ENCODE data around the gene RHO. TPM values are rescaled to one million over a fixed set of nuclear protein-coding genes. Genes with fewer than 3 reads are reported as not detected.

Gene RHO
- total RNA-seq, 2 donors from 2014 or later, result not detected

GRCh38 chr3:129563850-129564535, 35.6 kb downstream of the RHO start:
- peak overlapping the region in 1 of 2 donors; percentile 2 for H3K9ac ChIP-seq (ENCODE audit: low read depth in 2 of 2, low read length in 2 of 2)
- intact Hi-C loops (cut with DNase I), result no loop called here
- no peak overlapping the region for H3K27ac ChIP-seq
- no peak overlapping the region for H3K4me3 ChIP-seq
- no peaks in the 10 kb centered on the region for H3K4me1 ChIP-seq
- DNase-seq, result no peak
- H3K36me3 ChIP-seq, result no peaks in the 10 kb centered on the region
- no peaks in the 10 kb centered on the region for H3K27me3 ChIP-seq
- TF ChIP-seq, protein P1, sequence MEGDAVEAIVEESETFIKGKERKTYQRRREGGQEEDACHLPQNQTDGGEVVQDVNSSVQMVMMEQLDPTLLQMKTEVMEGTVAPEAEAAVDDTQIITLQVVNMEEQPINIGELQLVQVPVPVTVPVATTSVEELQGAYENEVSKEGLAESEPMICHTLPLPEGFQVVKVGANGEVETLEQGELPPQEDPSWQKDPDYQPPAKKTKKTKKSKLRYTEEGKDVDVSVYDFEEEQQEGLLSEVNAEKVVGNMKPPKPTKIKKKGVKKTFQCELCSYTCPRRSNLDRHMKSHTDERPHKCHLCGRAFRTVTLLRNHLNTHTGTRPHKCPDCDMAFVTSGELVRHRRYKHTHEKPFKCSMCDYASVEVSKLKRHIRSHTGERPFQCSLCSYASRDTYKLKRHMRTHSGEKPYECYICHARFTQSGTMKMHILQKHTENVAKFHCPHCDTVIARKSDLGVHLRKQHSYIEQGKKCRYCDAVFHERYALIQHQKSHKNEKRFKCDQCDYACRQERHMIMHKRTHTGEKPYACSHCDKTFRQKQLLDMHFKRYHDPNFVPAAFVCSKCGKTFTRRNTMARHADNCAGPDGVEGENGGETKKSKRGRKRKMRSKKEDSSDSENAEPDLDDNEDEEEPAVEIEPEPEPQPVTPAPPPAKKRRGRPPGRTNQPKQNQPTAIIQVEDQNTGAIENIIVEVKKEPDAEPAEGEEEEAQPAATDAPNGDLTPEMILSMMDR (IDR thresholded peaks at IDR 0.05), result no peak
- no peaks in the 10 kb centered on the region for H3K9me3 ChIP-seq

DNA sequence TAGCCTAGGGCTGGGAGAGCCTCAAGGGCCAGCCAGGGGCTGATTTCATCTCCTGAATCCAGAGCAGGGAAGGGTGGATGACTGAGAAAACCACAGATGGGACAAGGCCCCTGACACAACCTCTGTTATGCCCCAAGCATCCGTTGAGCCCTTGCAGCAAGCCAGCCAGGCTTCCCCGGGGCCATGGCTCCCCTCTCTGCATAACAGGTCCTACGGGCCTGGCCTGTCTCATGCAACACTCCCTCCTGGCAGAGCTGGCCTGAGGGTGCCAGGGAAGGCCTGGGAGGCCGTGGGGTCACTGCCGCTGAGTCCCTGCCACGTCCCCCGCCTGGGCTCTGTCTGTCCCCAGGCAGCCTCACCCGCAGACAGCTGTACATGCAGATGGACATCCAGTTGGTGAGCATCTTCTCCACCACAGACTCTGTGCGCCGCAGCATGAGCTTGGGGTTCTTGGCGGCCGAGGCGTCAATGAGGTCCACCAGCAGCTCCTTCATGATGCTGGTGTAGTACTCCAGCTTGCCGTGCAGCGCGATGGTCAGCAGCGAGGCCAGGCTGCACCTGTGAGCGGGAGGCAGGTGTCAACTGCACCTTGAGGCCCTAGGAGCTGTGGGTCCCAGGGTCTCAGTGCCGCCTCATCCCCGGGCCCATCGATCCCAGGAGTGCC, 36.7 kb downstream of the RHO start:
- intact Hi-C loops (cut with DNase I), result no loop called here
- TF ChIP-seq, protein P1 (IDR thresholded peaks at IDR 0.05), result no peak
- Histone ChIP-seq H3K27ac (no peak overlapping the region), H3K9ac (ENCODE audit: low read depth in 2 of 2, low read length in 2 of 2) (no peak overlapping the region), H3K4me3 (no peak overlapping the region), H3K4me1 (no peaks in the 10 kb centered on the region), H3K36me3 (no peaks in the 10 kb centered on the region), H3K9me3 (no peaks in the 10 kb centered on the region), H3K27me3 (no peaks in the 10 kb centered on the region)
- no peak for DNase-seq

DNA sequence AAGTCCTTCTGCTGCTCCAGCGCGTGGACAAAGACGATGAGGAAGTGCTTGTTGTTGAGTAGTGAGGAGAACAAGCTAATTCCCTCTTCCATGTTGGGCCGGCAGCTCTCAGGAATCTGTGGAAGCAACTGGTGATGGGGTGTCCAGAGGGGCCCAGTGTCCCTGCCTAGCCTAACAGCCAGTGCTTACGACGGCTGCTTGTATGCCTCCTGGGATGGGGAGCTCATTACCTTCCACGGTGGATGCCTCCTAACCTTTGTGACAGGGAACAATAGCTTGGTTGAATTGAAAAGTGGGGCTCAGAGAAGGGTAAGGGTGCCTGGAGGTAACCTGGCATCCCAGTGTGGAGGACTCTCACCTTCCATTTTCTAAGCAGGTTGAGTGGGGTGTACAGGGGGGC, 37.5 kb downstream of the RHO start:
- H3K9me3 ChIP-seq, result no peaks in the 10 kb centered on the region
- intact Hi-C loops (cut with DNase I), result no loop called here
- no peaks in the 10 kb centered on the region for H3K4me1 ChIP-seq
- no peaks in the 10 kb centered on the region for H3K36me3 ChIP-seq
- DNase-seq, result no peak
- TF ChIP-seq, protein P1 (IDR thresholded peaks at IDR 0.05), result no peak
- H3K4me3 ChIP-seq, result no peak overlapping the region
- H3K27ac ChIP-seq, result no peak overlapping the region
- no peaks in the 10 kb centered on the region for H3K27me3 ChIP-seq
- no peak overlapping the region for H3K9ac ChIP-seq (ENCODE audit: low read depth in 2 of 2, low read length in 2 of 2)

DNA sequence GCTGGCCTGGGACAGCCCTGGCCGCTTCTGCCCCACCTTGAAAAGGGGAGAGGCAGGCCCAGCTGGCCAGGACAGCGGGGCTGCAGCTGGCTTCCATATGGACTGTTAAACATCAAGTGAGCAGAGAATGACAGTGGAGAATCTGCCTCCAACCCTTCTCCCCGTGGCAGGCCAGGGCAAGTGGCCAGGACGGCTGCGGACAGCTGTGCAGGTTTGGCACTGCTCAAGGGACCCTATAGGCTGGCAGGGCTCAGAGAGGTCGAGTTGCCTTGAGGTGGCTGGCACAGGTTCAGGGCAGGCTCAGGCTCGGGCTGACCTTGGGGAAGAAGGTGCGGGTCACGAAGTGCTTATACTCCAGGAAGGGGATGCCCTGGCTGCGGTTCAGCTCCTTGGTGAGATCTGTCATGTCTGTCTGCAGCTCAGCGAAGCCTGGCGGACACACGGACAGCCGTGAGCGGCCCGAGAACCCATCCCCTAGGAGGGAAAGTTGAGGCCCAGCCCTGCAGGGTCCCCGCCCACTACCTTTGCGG, 38.8 kb downstream of the RHO start:
- Histone ChIP-seq H3K9me3 (no peaks in the 10 kb centered on the region), H3K27ac (no peak overlapping the region), H3K27me3 (no peaks in the 10 kb centered on the region), H3K4me3 (no peak overlapping the region), H3K36me3 (no peaks in the 10 kb centered on the region), H3K9ac (ENCODE audit: low read depth in 2 of 2, low read length in 2 of 2) (no peak overlapping the region), H3K4me1 (no peaks in the 10 kb centered on the region)
- no peak for DNase-seq
- TF ChIP-seq, protein P1 (IDR thresholded peaks at IDR 0.05), result no peak
- intact Hi-C loops (cut with DNase I), result no loop called here

GRCh38 chr3:129567939-129568338, 39.5 kb downstream of the RHO start:
- DNase-seq, result no peak
- intact Hi-C loops (cut with DNase I), result no loop called here
- H3K9ac ChIP-seq (ENCODE audit: low read depth in 2 of 2, low read length in 2 of 2), result no peak overlapping the region
- H3K9me3 ChIP-seq, result no peaks in the 10 kb centered on the region
- no peaks in the 10 kb centered on the region for H3K36me3 ChIP-seq
- no peak overlapping the region for H3K4me3 ChIP-seq
- no peak overlapping the region for H3K27ac ChIP-seq
- TF ChIP-seq, protein P1 (IDR thresholded peaks at IDR 0.05), result no peak
- no peaks in the 10 kb centered on the region for H3K27me3 ChIP-seq
- H3K4me1 ChIP-seq, result no peaks in the 10 kb centered on the region

All from colonic mucosa (tissue), 4 donors.